ENCODE results near the gene GPR137B.

GRCh38 chr1:236131916-236132315, 10.4 kb upstream of the GPR137B start:
- TF ChIP-seq, protein P1, sequence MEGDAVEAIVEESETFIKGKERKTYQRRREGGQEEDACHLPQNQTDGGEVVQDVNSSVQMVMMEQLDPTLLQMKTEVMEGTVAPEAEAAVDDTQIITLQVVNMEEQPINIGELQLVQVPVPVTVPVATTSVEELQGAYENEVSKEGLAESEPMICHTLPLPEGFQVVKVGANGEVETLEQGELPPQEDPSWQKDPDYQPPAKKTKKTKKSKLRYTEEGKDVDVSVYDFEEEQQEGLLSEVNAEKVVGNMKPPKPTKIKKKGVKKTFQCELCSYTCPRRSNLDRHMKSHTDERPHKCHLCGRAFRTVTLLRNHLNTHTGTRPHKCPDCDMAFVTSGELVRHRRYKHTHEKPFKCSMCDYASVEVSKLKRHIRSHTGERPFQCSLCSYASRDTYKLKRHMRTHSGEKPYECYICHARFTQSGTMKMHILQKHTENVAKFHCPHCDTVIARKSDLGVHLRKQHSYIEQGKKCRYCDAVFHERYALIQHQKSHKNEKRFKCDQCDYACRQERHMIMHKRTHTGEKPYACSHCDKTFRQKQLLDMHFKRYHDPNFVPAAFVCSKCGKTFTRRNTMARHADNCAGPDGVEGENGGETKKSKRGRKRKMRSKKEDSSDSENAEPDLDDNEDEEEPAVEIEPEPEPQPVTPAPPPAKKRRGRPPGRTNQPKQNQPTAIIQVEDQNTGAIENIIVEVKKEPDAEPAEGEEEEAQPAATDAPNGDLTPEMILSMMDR (IDR thresholded peaks at IDR 0.05 in 4 of 5, conservative IDR thresholded peaks at IDR 0.05 in 1 of 5): no peak
- TF ChIP-seq POLR2A (IDR thresholded peaks at IDR 0.05): no peak
